Fibroblast of villous mesenchyme (primary cell): ENCODE measurements around the gene GNA15. TPM values are rescaled to one million over a fixed set of nuclear protein-coding genes. Genes with fewer than 3 reads are reported as not detected.

Experiments
- DNase-seq: peaks from one replicate; pipeline ENCODE4 v3.0.0-alpha.2; 2010; ENCODE audit warnings: low read depth
- H3K4me3 ChIP-seq: 2 replicates; pipeline ENCODE4 v1.5.1; 2011; ENCODE audit warnings: low read depth, mild to moderate bottlenecking, low read length
- CTCF ChIP-seq: IDR thresholded peaks from 2 replicates; pipeline ENCODE4 v1.5.1; 2012; ENCODE audit warnings: low read depth, mild to moderate bottlenecking, low read length; ENCODE audit not compliant: insufficient read depth
- total RNA-seq: library from RNA; depleted of rRNA; stranded (reverse); fragments of >200 nt; gene quantifications from 2 replicates; pipeline ENCODE4 v1.2.3, GENCODE V29; 2012

Gene GNA15
- total RNA-seq, 1 donor, result under 0.01 TPM

GRCh38 chr19:3131168-3131567, 4.7 kb upstream of the GNA15 start:
- no peak overlapping the region for H3K4me3 ChIP-seq
- DNase-seq, result no peak
- TF ChIP-seq CTCF, result no peak

GRCh38 chr19:3132971-3133792, 2.7 kb upstream of the GNA15 start:
- no peak for TF ChIP-seq CTCF
- DNase-seq, result peak; percentile 53
- H3K4me3 ChIP-seq, result no peak overlapping the region

- no peak for TF ChIP-seq CTCF
- DNase-seq, result no peak
Measured at GRCh38 chr19:3133793-3134116, 2.1 kb upstream of the GNA15 start.

GRCh38 chr19:3136684-3137055, 837 bp downstream of the GNA15 start:
- TF ChIP-seq CTCF, result no peak
- no peak overlapping the region for H3K4me3 ChIP-seq
- DNase-seq, result no peak

More at GRCh38 chr19:3133793-3134116, 2.1 kb upstream of the GNA15 start:
- no peak overlapping the region for H3K4me3 ChIP-seq

- no peak for TF ChIP-seq CTCF
- H3K4me3 ChIP-seq, result no peak overlapping the region
- DNase-seq, result peak; percentile 45
Measured at GRCh38 chr19:3137119-3137518, 1.3 kb downstream of the GNA15 start.

GRCh38 chr19:3138268-3138667, 2.4 kb downstream of the GNA15 start:
- no peak for DNase-seq
- TF ChIP-seq CTCF, result no peak
- H3K4me3 ChIP-seq, result no peak overlapping the region

- no peak for DNase-seq
- no peak overlapping the region for H3K4me3 ChIP-seq
Measured at GRCh38 chr19:3140667-3141038, 4.8 kb downstream of the GNA15 start.

More at GRCh38 chr19:3140667-3141038, 4.8 kb downstream of the GNA15 start:
- TF ChIP-seq CTCF, result no peak
